CD4-positive, alpha-beta T cell (primary cell): ENCODE measurements around the gene UBXN2A. TPM values are rescaled to one million over a fixed set of nuclear protein-coding genes. Genes with fewer than 3 reads are reported as not detected.

ENCODE experiments used
- ATAC-seq: fragments of 200-7000 bp; cut with Tn5 transposase; one replicate; pipeline ENCODE4 v1.10.0; 2022; ENCODE audit warnings: mild to moderate bottlenecking; ENCODE audit not compliant: poor library complexity
- CTCF ChIA-PET: fragments of 350-600 bp; sonication (Branson Sonifier 250); formaldehyde crosslinking; loops from one replicate; lab custom pipeline; 2021; ENCODE audit warnings: antibody characterized with exemption, inconsistent platforms; lab: Charles Lee
- POLR2A ChIA-PET: fragments of 350-600 bp; sonication (Branson Sonifier 250); formaldehyde crosslinking; loops from one replicate; lab custom pipeline; 2021; ENCODE audit warnings: antibody characterized with exemption, inconsistent platforms; lab: Charles Lee
- DNase-seq, 14 experiments: peaks; one replicate each; pipeline ENCODE4 v3.0.0-alpha.2; 2013 to 2020; ENCODE audit warnings: mixed read lengths in 2 of 14
- H3K27ac ChIP-seq, 2 donors: one replicate each; pipeline versions ENCODE4 v1.5.1 to v1.7.0; 2013; ENCODE audit warnings: low read length in 2 of 2, low read depth in 1 of 2, mild to moderate bottlenecking in 1 of 2
- H3K27me3 ChIP-seq, 2 experiments: 1 replicate in 1 of 2; 2 replicates in 1 of 2; pipeline versions ENCODE4 v1.6.1 to v1.7.0; 2013; ENCODE audit warnings: low read length in 2 of 2, control low read depth in 1 of 2, mild to moderate bottlenecking in 1 of 2, moderate library complexity in 1 of 2; ENCODE audit not compliant: insufficient read depth in 2 of 2, control insufficient read depth in 1 of 2
- H3K36me3 ChIP-seq: one replicate; pipeline ENCODE4 v1.6.1; 2013; ENCODE audit warnings: low read length, control low read depth; ENCODE audit not compliant: insufficient read depth
- H3K4me1 ChIP-seq: one replicate; pipeline ENCODE4 v1.6.1; 2013; ENCODE audit warnings: low read length, control low read depth; ENCODE audit not compliant: insufficient read depth
- H3K4me3 ChIP-seq: one replicate; pipeline ENCODE4 v1.5.1; 2013; ENCODE audit warnings: mild to moderate bottlenecking, low read length, moderate library complexity
- H3K9me3 ChIP-seq, 2 experiments: 1 replicate in 1 of 2; 2 replicates in 1 of 2; pipeline versions ENCODE4 v1.6.1 to v1.7.0; 2013; ENCODE audit warnings: low read length in 2 of 2, mild to moderate bottlenecking in 2 of 2, control low read depth in 1 of 2, moderate library complexity in 1 of 2; ENCODE audit not compliant: control insufficient read depth in 1 of 2, insufficient read depth in 1 of 2
- H3K27ac Mint-ChIP-seq: one replicate; pipeline ENCODE4 v1.8.0; 2020; ENCODE audit warnings: mixed read lengths
- H3K27me3 Mint-ChIP-seq: one replicate; pipeline ENCODE4 v1.8.0; 2021; ENCODE audit warnings: mixed read lengths
- H3K36me3 Mint-ChIP-seq: one replicate; pipeline ENCODE4 v1.8.0; 2021; ENCODE audit warnings: low read depth, mixed read lengths
- H3K4me1 Mint-ChIP-seq: one replicate; pipeline ENCODE4 v1.8.0; 2021; ENCODE audit warnings: low read depth, mixed read lengths
- H3K4me3 Mint-ChIP-seq: one replicate; pipeline ENCODE4 v1.8.0; 2020; ENCODE audit warnings: mild to moderate bottlenecking, mixed read lengths
- H3K9me3 Mint-ChIP-seq: one replicate; pipeline ENCODE4 v1.8.0; 2020; ENCODE audit warnings: mixed read lengths
- intact Hi-C, 2 experiments: fragments of 100-400 bp; cut with DNase I in 1 of 2; cut with micrococcal nuclease in 1 of 2; formaldehyde crosslinking; loops; one replicate each; pipeline versions ENCODE4 v1.15.1 to v1.9.0; 2023 to 2025; cut with DNase I, micrococcal nuclease
- total RNA-seq, 174 experiments: library from RNA in 2 of 174; stranded (reverse) in 2 of 174; gene quantifications; one replicate each; pipeline ENCODE4 v1.2.3 and lab custom pipeline; 2021 to 2026
- TF ChIP-seq, protein P1 (sequence below): fragments of 200-600 bp; IDR thresholded peaks from one replicate; pipeline ENCODE4 v1.8.0; 2022; ENCODE audit warnings: antibody characterized with exemption, mild to moderate bottlenecking

UBXN2A gene
- total RNA-seq, 2 experiments from 2014 or later = 12.9 to 16.7 TPM

GRCh38 chr2:23993736-23994269 lies 53.5 kb downstream of the UBXN2A start:
- TF ChIP-seq, protein P1, sequence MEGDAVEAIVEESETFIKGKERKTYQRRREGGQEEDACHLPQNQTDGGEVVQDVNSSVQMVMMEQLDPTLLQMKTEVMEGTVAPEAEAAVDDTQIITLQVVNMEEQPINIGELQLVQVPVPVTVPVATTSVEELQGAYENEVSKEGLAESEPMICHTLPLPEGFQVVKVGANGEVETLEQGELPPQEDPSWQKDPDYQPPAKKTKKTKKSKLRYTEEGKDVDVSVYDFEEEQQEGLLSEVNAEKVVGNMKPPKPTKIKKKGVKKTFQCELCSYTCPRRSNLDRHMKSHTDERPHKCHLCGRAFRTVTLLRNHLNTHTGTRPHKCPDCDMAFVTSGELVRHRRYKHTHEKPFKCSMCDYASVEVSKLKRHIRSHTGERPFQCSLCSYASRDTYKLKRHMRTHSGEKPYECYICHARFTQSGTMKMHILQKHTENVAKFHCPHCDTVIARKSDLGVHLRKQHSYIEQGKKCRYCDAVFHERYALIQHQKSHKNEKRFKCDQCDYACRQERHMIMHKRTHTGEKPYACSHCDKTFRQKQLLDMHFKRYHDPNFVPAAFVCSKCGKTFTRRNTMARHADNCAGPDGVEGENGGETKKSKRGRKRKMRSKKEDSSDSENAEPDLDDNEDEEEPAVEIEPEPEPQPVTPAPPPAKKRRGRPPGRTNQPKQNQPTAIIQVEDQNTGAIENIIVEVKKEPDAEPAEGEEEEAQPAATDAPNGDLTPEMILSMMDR = no peak
- no peaks in the 10 kb centered on the region for H3K4me1 ChIP-seq
- peaks cover 2% of the 10 kb centered on the region for H3K36me3 Mint-ChIP-seq
- H3K27me3 Mint-ChIP-seq = no peaks in the 10 kb centered on the region
- intact Hi-C loops = no loop called here
- no peak overlapping the region for H3K27ac ChIP-seq
- no peaks in the 10 kb centered on the region for H3K9me3 Mint-ChIP-seq
- H3K9me3 ChIP-seq = no peaks in the 10 kb centered on the region
- no peak overlapping the region for H3K27ac Mint-ChIP-seq
- no peaks in the 10 kb centered on the region for H3K4me1 Mint-ChIP-seq
- ChIA-PET CTCF (no interaction called here), POLR2A (no interaction called here)
- no peaks in the 10 kb centered on the region for H3K27me3 ChIP-seq
- ATAC-seq = no peak
- no peaks in the 10 kb centered on the region for H3K36me3 ChIP-seq
- no peak overlapping the region for H3K4me3 ChIP-seq
- DNase-seq = no peak
- H3K4me3 Mint-ChIP-seq = no peak overlapping the region

DNA sequence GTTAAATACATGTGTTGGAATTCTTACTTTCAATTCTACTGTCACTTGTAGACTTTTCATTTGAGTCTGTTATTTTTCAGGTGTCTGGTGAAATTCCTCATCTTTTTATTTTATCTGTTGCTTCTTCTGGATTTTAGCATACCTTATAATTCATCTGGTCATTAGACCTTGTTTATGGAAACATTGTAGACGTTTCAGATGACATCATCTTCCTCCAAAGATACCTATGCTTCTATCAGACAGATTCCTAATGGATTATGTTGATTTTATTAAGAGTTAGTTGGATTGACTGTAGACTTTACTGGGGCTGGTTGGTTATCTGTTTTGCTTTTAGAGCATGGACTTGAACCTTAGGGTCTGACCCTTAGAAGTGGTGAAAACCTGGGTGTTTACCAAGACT lies 54.3 kb downstream of the UBXN2A start:
- no peaks in the 10 kb centered on the region for H3K36me3 ChIP-seq
- H3K27me3 ChIP-seq = no peaks in the 10 kb centered on the region
- intact Hi-C loops = no loop called here
- DNase-seq = no peak
- TF ChIP-seq, protein P1 = no peak
- Mint-ChIP-seq H3K27ac (no peak overlapping the region), H3K27me3 (no peaks in the 10 kb centered on the region), H3K36me3 (peaks cover 6% of the 10 kb centered on the region), H3K4me3 (no peak overlapping the region), H3K4me1 (no peaks in the 10 kb centered on the region), H3K9me3 (no peaks in the 10 kb centered on the region)
- no peaks in the 10 kb centered on the region for H3K4me1 ChIP-seq
- CTCF ChIA-PET = interaction anchor here (1.1 kb wide), 1 partner anchor 90 kb away, joined by 3 read pairs; the partner anchor contains the start of gene TP53I3
- POLR2A ChIA-PET = no interaction called here
- ATAC-seq = no peak
- H3K4me3 ChIP-seq = no peak overlapping the region
- no peaks in the 10 kb centered on the region for H3K9me3 ChIP-seq
- no peak overlapping the region for H3K27ac ChIP-seq

DNA sequence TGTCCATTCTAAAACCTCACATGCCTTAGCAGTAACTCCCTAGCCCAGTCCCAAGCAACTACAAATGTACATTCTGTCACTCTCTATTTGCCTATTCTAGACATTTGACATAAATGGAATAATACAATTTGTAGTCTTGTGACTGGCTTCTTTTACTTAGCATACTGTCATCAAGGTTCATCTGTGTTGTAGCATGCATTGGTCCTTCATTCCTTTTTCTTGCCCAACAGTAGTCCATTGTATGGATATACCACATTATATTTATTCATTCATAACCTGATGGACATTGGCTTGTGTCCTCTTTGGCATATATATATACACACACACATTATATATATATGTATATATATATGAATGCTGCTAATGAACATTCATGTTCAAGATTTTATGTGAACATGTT lies 67.4 kb downstream of the UBXN2A start:
- DNase-seq (no peak), ATAC-seq (no peak)
- no peak overlapping the region for H3K27ac ChIP-seq
- CTCF ChIA-PET = interaction anchor here (1.1 kb wide), 1 partner anchor 77 kb away, joined by 4 read pairs; the partner anchor contains the start of gene TP53I3
- H3K36me3 Mint-ChIP-seq = no peaks in the 10 kb centered on the region
- H3K36me3 ChIP-seq = no peaks in the 10 kb centered on the region
- H3K4me1 ChIP-seq = peaks cover 11% of the 10 kb centered on the region
- H3K4me3 ChIP-seq = no peak overlapping the region
- peaks cover 33% of the 10 kb centered on the region for H3K27me3 Mint-ChIP-seq
- POLR2A ChIA-PET = no interaction called here
- TF ChIP-seq, protein P1 = no peak
- no peaks in the 10 kb centered on the region for H3K4me1 Mint-ChIP-seq
- H3K9me3 ChIP-seq = peaks cover 0 to 7% of the 10 kb centered on the region in 2 experiments
- no peak overlapping the region for H3K27ac Mint-ChIP-seq
- intact Hi-C loops = no loop called here
- no peaks in the 10 kb centered on the region for H3K9me3 Mint-ChIP-seq
- H3K27me3 ChIP-seq = peaks cover 27 to 35% of the 10 kb centered on the region in 2 experiments
- H3K4me3 Mint-ChIP-seq = no peak overlapping the region
